ENCODE measurements around the gene SLC7A11. TPM values are rescaled to one million over a fixed set of nuclear protein-coding genes. Genes with fewer than 3 reads are reported as not detected.
A peak's percentile ranks its signal among the peaks of the same experiment; 100 is the strongest.

SLC7A11 gene
- total and polyA plus RNA-seq, 10 of the 15 experiments (the other 5 are each of a cell fraction or from before 2014, with no cell fraction given): 1.6 to 9.8 (median 3.5) TPM

DNA sequence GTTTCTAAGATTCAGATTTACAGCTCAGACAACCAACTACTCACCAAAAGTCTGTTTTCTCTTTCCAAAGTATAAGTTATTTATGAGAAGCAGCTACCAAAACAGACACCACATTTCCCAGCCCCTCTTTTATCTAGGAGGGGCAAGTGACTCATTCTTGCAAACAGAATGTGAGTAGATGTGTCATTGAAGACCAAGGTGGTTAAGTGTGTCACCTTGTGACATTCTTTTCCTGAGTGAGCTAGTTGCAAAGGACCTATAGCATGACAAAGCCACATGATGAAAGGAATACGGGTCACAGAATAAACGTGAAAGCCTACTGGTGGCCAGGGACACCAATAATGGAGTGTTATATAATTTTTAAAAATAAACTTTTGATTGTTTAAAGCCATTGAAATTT is 50.0 kb downstream of the SLC7A11 start (continued):
- TF ChIP-seq BCL3 (IDR thresholded peaks at IDR 0.05; ENCODE audit: borderline replicate concordance, insufficient read depth, low read depth, low read length, poor library complexity, severe bottlenecking) (peak; percentile 54), SIN3A (IDR thresholded peaks at IDR 0.05; ENCODE audit: low read depth, low read length) (no peak), SUZ12 (IDR thresholded peaks at IDR 0.05; ENCODE audit: unreplicated experiment) (no peak), PAX8 (IDR thresholded peaks at IDR 0.05) (no peak), HDAC6 (IDR thresholded peaks at IDR 0.05; ENCODE audit: unreplicated experiment) (no peak), ZBTB4 (CRISPR knock-in tag; IDR thresholded peaks at IDR 0.05) (no peak), RAD51 (IDR thresholded peaks at IDR 0.05) (peak; percentile 44), CUX1 (IDR thresholded peaks at IDR 0.05; ENCODE audit: insufficient replicate concordance, low read depth, low read length) (no peak), IKZF1 (conservative IDR thresholded peaks at IDR 0.05) (peak; percentile 35; the same call in 1 of the 2 replicates), KLF5 (IDR thresholded peaks at IDR 0.05; ENCODE audit: partially characterized antibody) (no peak), ATF2 (IDR thresholded peaks at IDR 0.05; ENCODE audit: low read length) (peak; percentile 53; the same call in 1 of the 2 replicates), SPI1 (IDR thresholded peaks at IDR 0.05; ENCODE audit: borderline replicate concordance, insufficient read depth, low read depth, low read length) (no peak), RFX5 (IDR thresholded peaks at IDR 0.05; ENCODE audit: low read depth, low read length) (no peak), SUPT20H (IDR thresholded peaks at IDR 0.05; ENCODE audit: borderline replicate concordance, control insufficient read depth, low read depth, low read length) (no peak), IKZF2 (IDR thresholded peaks at IDR 0.05) (peak in 1 of 2 experiments; percentile 56; a peak in 2 of 4 replicates), TCF3 (IDR thresholded peaks at IDR 0.05; ENCODE audit: borderline replicate concordance, insufficient read depth, low read depth, low read length) (no peak), SMAD1 (IDR thresholded peaks at IDR 0.05; ENCODE audit: low read depth, partially characterized antibody) (peak; percentile 42), ZNF622 (IDR thresholded peaks at IDR 0.05) (no peak), NRF1 (conservative IDR thresholded peaks at IDR 0.05; ENCODE audit: low read depth, low read length) (no peak)
